ENCODE measurements around the gene ZNF774.

The ZNF774 gene

GRCh38 chr15:90358124-90359033 is 6.3 kb downstream of the ZNF774 start:
- H3K27ac ChIP-seq (ENCODE audit: poor library complexity, severe bottlenecking), result peak overlapping the region; percentile 15
- H3K9me3 ChIP-seq (ENCODE audit: severe bottlenecking), result no peaks in the 10 kb centered on the region
- peaks cover 23% of the 10 kb centered on the region for H3K36me3 ChIP-seq (ENCODE audit: low read depth)
- ATAC-seq (ENCODE audit: low read depth) (peak; percentile 53), DNase-seq (ENCODE audit: low spot score) (no peak)
- peaks cover 23% of the 10 kb centered on the region for H3K4me1 ChIP-seq (ENCODE audit: insufficient read depth, poor library complexity, severe bottlenecking)
- no peaks in the 10 kb centered on the region for H3K27me3 ChIP-seq (ENCODE audit: insufficient read depth, poor library complexity, severe bottlenecking)
- no peak for TF ChIP-seq CTCF (IDR thresholded peaks at IDR 0.05; ENCODE audit: poor library complexity, severe bottlenecking)
- H3K4me3 ChIP-seq (ENCODE audit: severe bottlenecking), result no peak overlapping the region

GRCh38 chr15:90360746-90361145 is 8.7 kb downstream of the ZNF774 start:
- H3K4me1 ChIP-seq (ENCODE audit: insufficient read depth, poor library complexity, severe bottlenecking), result peaks cover 37% of the 10 kb centered on the region
- no peak overlapping the region for H3K27ac ChIP-seq (ENCODE audit: poor library complexity, severe bottlenecking)
- TF ChIP-seq CTCF (IDR thresholded peaks at IDR 0.05; ENCODE audit: poor library complexity, severe bottlenecking), result no peak
- H3K27me3 ChIP-seq (ENCODE audit: insufficient read depth, poor library complexity, severe bottlenecking), result no peaks in the 10 kb centered on the region
- H3K9me3 ChIP-seq (ENCODE audit: severe bottlenecking), result no peaks in the 10 kb centered on the region
- no peak overlapping the region for H3K4me3 ChIP-seq (ENCODE audit: severe bottlenecking)
- peaks cover 23% of the 10 kb centered on the region for H3K36me3 ChIP-seq (ENCODE audit: low read depth)
- DNase-seq (ENCODE audit: low spot score), result no peak
- no peak for ATAC-seq (ENCODE audit: low read depth)

- Histone ChIP-seq H3K27ac (ENCODE audit: poor library complexity, severe bottlenecking) (peak overlapping the region; percentile 86), H3K27me3 (ENCODE audit: insufficient read depth, poor library complexity, severe bottlenecking) (no peaks in the 10 kb centered on the region), H3K4me1 (ENCODE audit: insufficient read depth, poor library complexity, severe bottlenecking) (peaks cover 37% of the 10 kb centered on the region), H3K36me3 (ENCODE audit: low read depth) (peaks cover 11% of the 10 kb centered on the region), H3K9me3 (ENCODE audit: severe bottlenecking) (no peaks in the 10 kb centered on the region), H3K4me3 (ENCODE audit: severe bottlenecking) (no peak overlapping the region)
- TF ChIP-seq CTCF (IDR thresholded peaks at IDR 0.05; ENCODE audit: poor library complexity, severe bottlenecking), result no peak
- DNase-seq (ENCODE audit: low spot score), result no peak
- ATAC-seq (ENCODE audit: low read depth), result 0 out of 3 replicates have a peak, but pooled peaks have one; percentile 24
Observed at GRCh38 chr15:90362936-90363212, 10.8 kb downstream of the ZNF774 start.

GRCh38 chr15:90364251-90364650 is 12.2 kb downstream of the ZNF774 start:
- DNase-seq (ENCODE audit: low spot score) (no peak), ATAC-seq (ENCODE audit: low read depth) (peak; percentile 92)
- no peaks in the 10 kb centered on the region for H3K27me3 ChIP-seq (ENCODE audit: insufficient read depth, poor library complexity, severe bottlenecking)
- no peak for TF ChIP-seq CTCF (IDR thresholded peaks at IDR 0.05; ENCODE audit: poor library complexity, severe bottlenecking)
- peak overlapping the region; percentile 86 for H3K27ac ChIP-seq (ENCODE audit: poor library complexity, severe bottlenecking)
- peaks cover 11% of the 10 kb centered on the region for H3K36me3 ChIP-seq (ENCODE audit: low read depth)
- no peaks in the 10 kb centered on the region for H3K9me3 ChIP-seq (ENCODE audit: severe bottlenecking)
- H3K4me1 ChIP-seq (ENCODE audit: insufficient read depth, poor library complexity, severe bottlenecking), result peaks cover 31% of the 10 kb centered on the region
- no peak overlapping the region for H3K4me3 ChIP-seq (ENCODE audit: severe bottlenecking)

All from RWPE2 (cell line).